ENCODE results near the gene MPHOSPH9. TPM values are rescaled to one million over a fixed set of nuclear protein-coding genes. Genes with fewer than 3 reads are reported as not detected.

MPHOSPH9 gene
- total RNA-seq (2021) = 58.3 and 60.5 TPM in 2 replicates
- long read RNA-seq, full-length matches to known transcripts = 12 of 129 reads
- long read RNA-seq, partial matches to known transcripts = 48 of 129 reads
- long read RNA-seq, other reads (novel, unspliced or antisense) = 69 of 129 reads

DNA sequence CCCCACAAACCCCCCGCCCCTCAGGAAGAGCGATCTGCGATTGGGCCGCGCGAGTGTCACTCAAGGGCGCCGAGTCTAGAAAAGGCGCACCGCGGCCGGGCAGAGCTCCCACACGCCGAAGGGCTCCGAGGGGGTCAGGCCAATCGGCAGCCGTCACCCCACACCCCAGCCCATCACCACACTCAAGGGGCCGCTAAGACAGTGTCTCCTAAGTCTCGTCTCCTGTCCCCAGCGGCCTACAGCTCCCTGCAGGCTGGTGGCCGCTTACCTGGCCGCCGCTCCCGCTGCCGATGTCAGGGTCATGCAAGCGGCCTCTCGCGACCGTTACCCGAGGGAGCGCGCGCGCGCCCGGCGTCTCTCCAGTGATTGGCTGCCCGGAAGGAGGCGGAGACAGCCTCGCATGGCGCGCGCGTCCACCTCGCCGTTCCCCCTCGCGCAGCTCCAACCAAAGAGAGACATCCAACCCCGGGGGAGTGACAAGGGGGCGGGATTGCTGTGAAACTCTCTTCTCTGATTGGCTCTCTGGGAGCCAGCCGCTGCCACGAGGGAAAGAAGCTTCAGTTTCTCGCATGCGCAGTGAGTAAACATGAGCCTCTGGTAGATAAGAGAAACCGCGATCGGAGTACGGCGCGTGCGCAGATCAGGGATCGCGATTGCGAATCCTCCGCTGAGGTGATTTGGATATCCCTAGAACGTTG lies at the start of gene MPHOSPH9, which contains the start of gene MTRFR:
TSS of gene MPHOSPH9 (minus strand) at position 335 of the 698 bp plus-strand sequence. CDS start 2,777 bp downstream, outside the sequence.
TSS of gene MTRFR (plus strand) at position 630 of the 698 bp plus-strand sequence. CDS start 20,239 bp downstream, outside the sequence.
- Mint-ChIP-seq H3K27ac (peak within 1 kb of the TSS; percentile 82 to 97 (median 95)), H3K27me3 (ENCODE audit: low read depth) (no peaks in the 10 kb centered on the region), H3K4me3 (peak within 1 kb of the TSS; percentile 96 to 99), H3K36me3 (ENCODE audit: insufficient read depth in 1 of 3, low read depth in 3 of 3) (peaks cover 5 to 31% (median 21%) of the 10 kb centered on the region in 3 experiments; a peak in 6 of 7 replicates), H3K4me1 (peaks cover 16 to 23% of the 10 kb centered on the region in 2 experiments), H3K9me3 (no peaks in the 10 kb centered on the region; a peak in 1 of 5 replicates)
- Histone ChIP-seq H3K4me1 (ENCODE audit: insufficient read depth, low read length) (no peaks in the 10 kb centered on the region; the same call in 1 of the 2 replicates), H3K4ac (ENCODE audit: low read depth, low read length) (no peak within 1 kb of the TSS), H3K9me3 (ENCODE audit: control insufficient read depth, low read depth, low read length) (no peaks in the 10 kb centered on the region), H3K18ac (ENCODE audit: insufficient read length, low read depth, low read length) (peak within 1 kb of the TSS; percentile 83), H2AFZ (ENCODE audit: low read length) (peak within 1 kb of the TSS; percentile 89), H2BK12ac (ENCODE audit: insufficient read length, low read depth, low read length) (no peak within 1 kb of the TSS), H4K8ac (replicated peaks; ENCODE audit: insufficient read length, low read depth, low read length) (no peak within 1 kb of the TSS), H3T11ph (ENCODE audit: low read length) (no peak within 1 kb of the TSS), H3K56ac (ENCODE audit: insufficient read length, low read depth, low read length) (no peak within 1 kb of the TSS), H2BK15ac (ENCODE audit: low read depth, low read length) (no peak within 1 kb of the TSS), H3K4me2 (ENCODE audit: insufficient read depth, insufficient read length, low read length) (peak within 1 kb of the TSS; percentile 97), H4K20me1 (ENCODE audit: control insufficient read depth, insufficient read depth, insufficient read length) (no peaks in the 10 kb centered on the region), H2AK5ac (ENCODE audit: insufficient read length, low read length) (no peak within 1 kb of the TSS), H3K14ac (ENCODE audit: insufficient read depth, low read length) (peak within 1 kb of the TSS; percentile 92), H3K27ac (ENCODE audit: insufficient read length, low read depth, low read length) (peak within 1 kb of the TSS; percentile 49), H3K27me3 (ENCODE audit: insufficient read depth, low read length) (no peaks in the 10 kb centered on the region), H4K91ac (ENCODE audit: insufficient read length, low read depth, low read length) (no peak within 1 kb of the TSS), H3K79me1 (ENCODE audit: insufficient read depth, low read depth, low read length, poor library complexity, severe bottlenecking) (peaks cover 3% of the 10 kb centered on the region), H3K79me2 (ENCODE audit: insufficient read depth, low read length) (peaks cover 2% of the 10 kb centered on the region; the same call in 1 of the 2 replicates), H3K23me2 (ENCODE audit: insufficient read length, low read depth, low read length, poor library complexity, severe bottlenecking) (peaks cover 11% of the 10 kb centered on the region), H3K9ac (ENCODE audit: extremely low read depth, insufficient read length, low read length) (peak within 1 kb of the TSS; percentile 92), H3K23ac (ENCODE audit: insufficient read length, low read depth, low read length) (no peak within 1 kb of the TSS), H4K5ac (ENCODE audit: insufficient read length, low read depth, low read length) (no peak within 1 kb of the TSS), H2BK5ac (ENCODE audit: insufficient read length, low read length) (peak within 1 kb of the TSS; percentile 75), H2BK120ac (ENCODE audit: low read depth, low read length, poor library complexity, severe bottlenecking) (no peak within 1 kb of the TSS), H2BK20ac (ENCODE audit: low read depth, low read length, poor library complexity, severe bottlenecking) (no peak within 1 kb of the TSS)
- peak; percentile 100 for DNase-seq
- TF ChIP-seq CTCF (conservative IDR thresholded peaks at IDR 0.05) = no peak
- no CpG with 5 or more reads among the region's 66 CpGs for WGBS (ENCODE audit: extremely low coverage, insufficient read length, low lambda C conversion rate)
